ENCODE measurements around the gene VHLL.
"Not testable (repeated sequence)": the region's sequence is repeated elsewhere in the genome, so short reads cannot be mapped to it uniquely, and the experiment has no call there.

VHLL gene

DNA sequence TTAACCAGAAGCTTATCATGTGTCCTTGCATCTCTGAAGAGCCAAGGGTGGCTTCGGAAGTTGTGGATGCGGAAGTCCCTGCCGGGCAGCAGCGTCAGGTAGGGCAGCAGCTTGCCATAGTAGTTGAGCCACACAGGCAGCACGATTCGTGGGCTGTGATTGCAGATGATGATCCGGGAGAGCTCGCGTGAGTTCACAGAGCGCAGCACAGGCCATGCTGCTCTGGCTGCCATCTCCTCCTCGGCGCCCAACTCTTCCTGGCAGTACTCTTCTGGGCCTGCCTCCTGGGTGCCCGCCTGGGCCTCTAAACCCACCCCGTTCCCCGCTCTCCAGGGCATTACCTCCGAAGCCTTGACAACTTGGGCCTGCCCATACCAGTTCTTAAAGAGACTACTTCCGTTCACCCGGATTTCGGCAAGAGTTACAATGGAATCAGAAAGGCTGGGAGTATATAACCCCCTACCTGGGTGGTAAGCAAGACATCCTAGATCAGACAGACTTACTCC, at the start of gene VHLL:
Gene VHLL (minus strand): TSS at position 456 of the 506 bp plus-strand sequence. CDS start 118 bp downstream, at position 338.
- no peak for DNase-seq

DNA sequence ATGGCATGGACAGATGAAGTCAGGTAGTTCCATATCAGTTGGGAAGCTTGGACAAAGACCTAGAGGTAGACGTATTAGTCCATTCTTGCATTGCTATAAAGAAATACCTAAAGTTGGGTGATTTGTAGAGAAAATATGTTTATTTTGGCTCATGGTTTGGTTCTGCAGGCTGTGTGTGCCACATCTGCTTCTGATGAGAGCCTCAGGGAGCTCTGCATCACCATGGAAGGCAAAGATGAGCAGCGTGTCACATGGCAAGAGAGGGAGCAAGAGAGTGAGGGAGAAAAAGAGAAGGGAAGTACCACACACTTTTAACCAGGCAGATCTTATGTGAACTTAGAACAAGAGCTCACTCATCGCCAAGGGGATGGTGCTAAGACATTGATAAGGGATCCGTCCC, 48.2 kb upstream of the VHLL start:
- DNase-seq, result no peak

DNA sequence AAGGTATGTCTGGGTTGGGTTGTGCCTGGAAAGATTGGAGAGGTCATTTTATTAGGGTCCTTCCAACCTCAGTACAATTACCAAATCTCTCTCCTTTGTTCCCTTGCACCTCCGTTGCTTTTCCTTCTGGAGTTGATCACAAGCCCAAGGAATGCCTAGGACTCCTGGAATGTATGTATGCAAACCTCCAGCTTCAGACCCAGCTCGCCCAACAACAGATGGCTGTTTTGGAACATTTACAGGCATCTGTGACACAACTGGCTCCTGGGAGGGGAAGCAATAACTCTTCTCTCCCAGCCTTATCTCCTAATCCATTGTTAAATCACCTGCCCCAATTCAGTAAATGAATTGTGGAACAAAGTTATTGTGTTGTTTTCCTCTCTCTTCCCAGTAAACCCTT, 47.5 kb upstream of the VHLL start:
- no peak for DNase-seq

DNA sequence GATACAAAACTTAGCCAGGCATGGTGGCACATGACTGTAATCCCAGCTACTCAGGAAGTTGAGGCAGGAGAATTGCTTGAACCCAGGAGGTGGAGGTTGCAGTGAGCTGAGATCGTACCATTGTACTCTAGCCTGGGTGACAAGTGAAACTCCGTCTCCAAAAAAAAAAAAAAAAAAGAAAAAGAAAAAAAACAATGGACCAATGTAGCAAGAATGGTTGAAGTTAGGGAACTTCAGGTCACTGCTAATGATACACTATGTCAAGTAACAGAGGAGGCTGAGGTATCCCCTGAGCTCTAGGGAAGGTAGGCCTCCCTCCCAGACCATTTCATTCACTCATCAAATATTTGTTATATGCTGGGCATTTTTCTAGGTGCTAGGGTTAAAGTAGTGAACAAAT, 46.9 kb upstream of the VHLL start:
- DNase-seq, result not testable (repeated sequence)

DNA sequence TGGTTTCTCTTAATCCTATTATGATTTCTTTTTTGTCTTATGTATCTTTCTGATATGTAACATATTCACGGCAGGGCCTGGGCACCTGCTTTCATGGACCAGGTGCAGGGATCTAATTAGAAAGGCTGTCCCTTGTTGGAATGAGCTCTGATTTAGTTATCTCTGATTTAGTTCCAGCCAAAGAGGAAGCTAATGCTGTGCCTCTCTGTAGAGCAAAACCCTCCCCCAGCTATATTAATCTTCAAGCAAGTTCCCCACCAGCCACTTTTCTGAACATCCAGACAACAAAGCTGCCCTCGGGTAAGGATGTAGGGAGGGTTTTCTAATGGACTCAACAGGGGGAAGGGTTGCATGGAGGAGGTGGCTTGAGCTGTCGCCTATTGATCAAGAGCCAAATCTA, 45.3 kb upstream of the VHLL start:
- DNase-seq, result no peak

DNA sequence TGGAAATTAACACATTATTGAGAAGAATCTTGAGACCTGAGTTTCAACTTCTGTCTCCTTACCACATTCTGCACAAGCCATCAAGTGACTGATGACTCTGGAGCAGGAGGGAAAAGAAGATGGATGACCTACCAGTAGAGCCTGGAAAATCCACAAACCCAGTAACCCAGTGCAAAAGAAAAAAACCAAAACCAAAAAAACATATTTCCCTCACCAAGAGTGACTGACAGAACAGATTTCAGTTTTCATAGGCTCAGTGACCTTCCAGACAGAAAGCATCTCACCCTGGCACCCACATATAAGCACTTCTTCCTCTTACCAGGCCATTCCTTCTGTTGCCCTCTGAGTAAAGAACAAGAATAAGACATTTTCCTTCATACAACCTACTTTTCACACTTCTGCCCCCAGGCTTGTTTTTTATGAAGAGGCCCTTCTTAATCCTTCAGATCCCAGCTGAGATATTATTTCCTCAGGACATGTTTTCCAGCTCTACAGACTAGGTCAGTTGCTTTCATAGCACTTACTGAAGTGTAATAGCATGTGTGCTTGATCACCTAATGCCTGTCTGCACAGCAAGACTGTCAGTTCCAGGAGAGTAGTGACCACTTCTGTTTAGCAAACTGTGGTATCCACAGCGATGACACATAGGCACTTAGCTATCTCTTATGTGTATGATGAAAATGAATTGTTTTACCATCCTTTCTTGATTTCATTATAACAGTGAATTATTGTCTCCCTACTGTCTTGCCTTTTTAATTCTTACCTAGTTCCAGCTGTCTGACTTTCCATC, 43.3 kb upstream of the VHLL start:
- no peak for DNase-seq

DNA sequence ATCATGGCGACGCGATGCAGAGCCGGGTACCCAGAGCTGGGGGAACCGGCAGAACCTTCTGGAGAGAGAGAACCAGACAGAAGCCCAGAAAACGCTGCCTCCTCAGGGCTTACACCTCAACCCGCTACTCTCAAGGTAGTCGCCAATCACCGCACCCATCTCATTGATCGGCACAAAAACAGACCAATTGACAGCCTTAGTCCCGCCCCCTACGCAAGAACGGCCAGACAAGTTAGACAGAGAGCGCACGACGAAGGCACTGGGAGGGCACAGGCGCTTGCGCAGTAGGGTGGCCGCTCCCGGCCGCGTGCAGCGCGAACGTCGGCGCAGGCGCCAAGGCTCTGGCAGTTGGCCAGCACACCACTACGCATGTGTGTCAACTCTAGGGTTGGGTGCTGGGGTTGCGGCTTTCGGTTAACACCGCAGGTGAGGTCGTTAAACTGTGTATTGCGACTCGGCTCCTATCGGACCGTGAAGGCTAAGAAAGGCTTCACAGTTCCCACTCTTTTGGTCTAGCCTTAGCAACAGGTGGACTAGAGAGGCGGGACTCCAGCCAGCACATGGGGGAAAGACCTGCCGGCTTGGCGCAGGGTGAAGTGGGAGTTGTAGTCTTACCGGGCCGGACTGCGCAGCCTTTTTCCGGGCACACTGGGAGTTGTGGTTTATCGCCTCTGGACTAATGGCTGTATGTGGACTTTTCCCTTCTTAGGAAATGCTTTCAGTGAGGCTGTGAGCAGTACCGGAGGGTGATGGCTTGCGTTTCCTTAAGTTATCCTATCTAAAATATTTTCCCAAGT, 39.3 kb upstream of the VHLL start, which contains the start of the genes CCT3 and TSACC:
Gene CCT3 (minus strand): TSS at position 113 of the 797 bp plus-strand sequence. CDS start 108 bp downstream, at position 5.
Gene TSACC (plus strand): TSS at position 347 of the 797 bp plus-strand sequence. CDS start 1,232 bp downstream, outside the sequence.
- peak; percentile 99 to 100 for DNase-seq

DNA sequence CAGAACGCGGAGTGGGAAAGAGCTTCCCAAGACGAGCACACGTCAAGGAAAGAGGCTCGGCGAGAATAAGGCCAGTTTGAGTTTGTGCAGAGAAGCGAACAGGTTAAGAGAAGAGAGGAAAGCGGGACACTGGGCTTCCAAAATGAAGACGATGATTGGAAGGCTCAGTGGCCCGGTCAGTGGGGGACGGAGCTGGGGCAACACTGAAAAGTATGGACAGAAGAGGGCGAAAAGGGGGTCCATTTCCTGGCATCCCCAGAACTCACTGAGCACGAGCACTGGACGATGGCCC, 38.7 kb upstream of the VHLL start:
- DNase-seq, result no peak

DNA sequence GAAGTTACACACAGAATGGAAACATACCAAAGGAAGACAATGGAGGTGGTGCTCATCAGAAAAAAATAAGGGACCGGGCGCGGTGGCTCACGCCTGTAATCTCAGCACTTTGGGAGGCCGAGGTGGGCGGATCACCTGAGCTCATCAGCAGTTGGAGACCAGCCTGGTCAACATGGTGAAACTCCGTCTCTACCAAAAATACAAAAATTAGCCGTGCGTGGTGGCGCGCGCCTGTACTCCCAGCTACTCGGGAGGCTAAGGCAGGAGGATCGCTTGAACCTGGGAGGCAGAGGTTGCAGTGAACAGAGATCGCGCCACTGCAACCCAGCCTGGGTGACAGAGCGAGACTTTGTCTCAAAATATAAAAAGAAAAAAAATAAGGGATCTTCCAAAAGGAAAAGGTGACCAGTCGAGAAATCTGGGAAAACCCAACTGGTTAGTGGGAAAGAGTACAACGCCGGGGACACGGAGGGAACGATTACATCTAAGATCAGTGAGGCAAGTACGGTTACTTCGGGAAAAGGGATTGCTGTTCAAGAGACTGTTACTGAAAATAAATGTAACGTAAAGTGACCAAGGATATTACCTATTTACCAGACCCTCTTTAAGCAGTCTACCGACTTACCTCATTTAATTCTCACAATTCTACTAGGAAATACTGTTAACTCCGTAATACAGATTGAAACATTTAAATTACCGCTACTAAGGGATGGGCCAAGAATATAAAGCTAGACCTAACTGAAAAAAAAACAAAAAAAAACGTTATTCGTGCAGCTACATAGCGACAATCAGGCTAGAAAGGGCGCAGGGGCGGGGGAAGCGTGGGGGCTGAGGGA, 38.2 kb upstream of the VHLL start:
- DNase-seq, result no peak

DNA sequence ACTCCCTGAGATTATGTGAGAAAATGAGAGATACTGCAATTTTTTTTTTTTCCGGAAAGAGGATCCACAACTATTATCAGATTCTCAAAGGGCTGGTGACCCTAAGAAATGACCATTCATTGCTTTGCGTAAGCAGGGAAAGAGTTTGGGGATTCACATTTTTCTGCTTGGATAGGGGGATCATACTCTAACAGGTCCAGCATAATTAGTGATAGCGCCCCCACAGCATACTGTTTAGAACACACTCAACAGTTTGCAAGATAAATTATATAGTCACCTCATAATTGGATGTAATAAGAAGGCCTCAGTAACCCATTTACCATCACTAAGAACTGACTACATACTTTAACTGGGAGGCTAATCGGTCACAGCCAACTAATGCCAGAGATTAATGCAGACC, 37.1 kb upstream of the VHLL start:
- peak in 1 of 2 donors; percentile 11 for DNase-seq

DNA sequence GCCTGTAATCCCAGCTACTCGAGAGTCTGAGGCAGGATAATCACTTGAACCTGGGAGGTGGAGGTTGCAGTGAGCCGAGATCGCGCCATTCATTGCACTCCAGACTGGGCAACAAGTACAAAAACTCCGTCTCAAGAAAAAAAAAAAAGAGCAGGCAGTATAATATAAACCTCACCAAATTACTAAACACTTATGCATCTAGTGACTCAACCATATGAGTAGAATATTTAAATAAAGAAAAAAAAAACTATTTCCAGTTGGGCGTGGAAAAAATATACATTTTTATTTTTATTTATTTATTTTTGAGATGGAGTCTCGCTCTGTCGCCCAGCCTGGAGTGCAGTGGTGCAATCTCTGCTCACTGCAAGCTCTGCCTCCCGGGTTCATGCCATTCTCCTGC, 24.1 kb upstream of the VHLL start:
- DNase-seq, result not testable (repeated sequence)

DNA sequence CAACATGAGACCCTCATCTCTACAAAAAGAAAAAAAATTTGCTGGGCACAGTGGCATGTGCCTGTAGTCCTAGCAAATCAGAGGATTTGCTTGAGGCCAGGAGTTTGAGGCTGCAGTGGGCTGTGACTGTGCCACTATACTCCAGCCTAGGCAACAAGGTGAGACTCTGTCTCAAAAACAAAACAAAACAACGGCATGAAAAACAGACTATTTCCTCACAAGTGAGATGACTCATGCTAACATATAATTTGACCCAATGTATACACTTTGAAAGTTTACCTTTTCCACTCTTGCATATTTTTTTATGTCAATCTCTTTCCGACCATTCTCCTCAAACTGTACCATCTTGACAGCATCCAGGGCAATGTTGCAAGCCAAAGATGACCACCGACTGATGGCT, 21.5 kb upstream of the VHLL start:
- DNase-seq, result no peak

DNA sequence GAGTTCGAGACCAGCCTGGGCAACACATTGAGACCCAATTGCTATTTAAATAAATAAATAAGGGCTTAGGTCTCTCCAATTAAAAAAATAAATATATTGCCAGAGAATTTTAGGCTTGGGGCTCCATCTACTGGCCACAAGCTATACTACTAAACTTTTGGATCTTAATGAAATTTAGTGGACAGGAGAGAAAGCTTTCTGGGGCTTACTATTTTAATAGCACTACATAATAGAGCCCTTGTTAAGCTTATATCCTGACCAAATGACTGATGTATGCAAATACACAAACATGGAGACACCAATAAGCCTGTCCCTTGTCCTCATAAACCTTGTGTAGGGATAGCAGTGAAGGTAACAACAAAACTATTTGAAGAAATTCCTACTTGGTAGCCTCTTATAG, 20.6 kb upstream of the VHLL start:
- peak in 1 of 2 donors; percentile 50 for DNase-seq

DNA sequence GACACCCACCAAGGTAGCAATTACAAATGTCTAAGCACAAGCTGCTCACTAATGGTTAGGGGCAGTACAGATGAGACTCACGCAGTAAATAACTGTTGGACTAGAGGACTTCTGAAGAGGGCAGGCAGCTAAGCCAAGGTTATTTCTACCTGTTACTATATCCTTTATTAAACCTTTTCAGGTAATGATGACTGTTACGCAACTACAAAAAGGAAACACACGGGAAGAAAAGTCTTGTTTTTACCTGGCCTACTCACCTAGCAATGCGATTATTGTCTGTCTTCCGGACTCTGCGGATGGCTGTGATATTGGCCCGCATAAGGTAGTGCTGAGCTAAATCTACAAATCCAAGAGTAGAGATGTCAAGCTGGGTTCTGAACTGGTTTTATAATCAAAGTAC, 17.8 kb upstream of the VHLL start:
- no peak for DNase-seq

DNA sequence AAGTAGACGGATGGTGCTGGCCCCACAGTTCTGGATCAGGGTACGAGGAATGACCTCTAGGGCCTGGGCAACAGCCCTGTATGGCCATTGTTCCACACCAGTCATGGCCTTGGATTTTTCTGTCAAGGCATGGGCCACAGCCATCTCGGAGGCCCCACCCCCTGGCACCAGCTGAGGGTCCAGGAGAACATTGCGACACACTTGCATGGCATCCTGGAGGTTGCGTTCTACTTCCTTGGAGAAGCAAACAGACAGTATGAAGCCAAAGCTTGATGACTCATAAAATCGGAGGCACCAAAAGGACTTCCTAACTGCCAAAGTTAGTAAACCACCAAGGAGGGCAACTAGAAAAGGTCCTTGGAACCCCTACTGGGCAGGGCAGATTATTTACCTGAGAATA, 11.9 kb upstream of the VHLL start:
- DNase-seq, result no peak

DNA sequence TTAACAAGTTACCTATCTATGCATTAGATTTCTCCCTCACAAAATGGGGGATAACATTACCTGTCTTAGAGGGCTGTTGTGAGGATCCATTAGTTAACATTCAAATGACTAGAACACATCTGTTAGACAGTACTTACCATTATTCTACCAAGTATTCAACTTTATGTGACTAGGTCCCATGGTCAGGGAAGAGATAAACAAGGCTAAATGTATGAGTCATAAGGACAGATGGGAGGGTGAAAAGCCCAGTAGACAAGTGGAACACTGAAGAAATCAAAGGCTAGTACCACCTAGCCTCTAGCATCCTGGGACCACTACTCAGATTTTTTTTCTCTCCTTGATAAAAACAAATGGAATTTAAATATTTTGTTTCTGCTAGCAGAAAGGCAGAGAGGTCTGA, 9.0 kb upstream of the VHLL start:
- DNase-seq, result no peak

DNA sequence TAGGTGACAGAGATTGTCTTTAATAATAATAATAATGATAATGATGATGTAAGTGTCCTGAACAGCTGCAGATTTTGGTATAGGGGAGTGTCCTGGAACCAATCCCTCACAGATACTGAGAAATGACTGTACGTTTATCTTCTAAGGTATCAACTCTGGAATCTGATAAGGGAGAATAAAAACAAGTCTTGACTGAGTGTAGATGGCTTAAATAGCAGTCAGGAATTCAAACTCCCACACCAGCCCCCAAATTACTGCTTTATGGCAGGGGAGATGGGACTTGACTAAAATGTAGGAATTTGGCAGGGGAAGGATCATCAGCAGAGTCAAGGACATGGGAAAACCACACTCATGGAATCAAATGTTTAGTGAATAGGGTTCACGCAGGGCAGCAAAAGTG, 6.1 kb upstream of the VHLL start:
- DNase-seq, result no peak

DNA sequence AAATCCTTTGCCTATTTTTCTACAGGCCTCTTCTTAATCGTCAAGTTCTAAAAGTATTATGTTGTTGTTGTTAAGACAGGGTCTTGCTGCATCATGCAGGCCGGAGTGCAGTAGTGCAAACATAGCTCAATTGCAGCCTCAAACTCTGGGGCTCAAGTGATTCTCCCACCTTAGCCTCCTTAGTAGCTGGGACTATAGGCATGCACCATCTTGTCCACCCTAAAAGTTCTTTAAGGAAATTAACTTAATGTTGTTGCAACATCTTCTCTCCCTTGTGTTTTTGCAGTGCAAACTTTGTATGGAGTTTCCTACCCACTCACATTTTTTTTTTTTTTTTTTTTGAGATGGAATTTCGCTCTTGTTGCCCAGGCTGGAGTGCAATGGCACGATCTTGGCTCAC, 4.1 kb upstream of the VHLL start:
- DNase-seq, result no peak

DNA sequence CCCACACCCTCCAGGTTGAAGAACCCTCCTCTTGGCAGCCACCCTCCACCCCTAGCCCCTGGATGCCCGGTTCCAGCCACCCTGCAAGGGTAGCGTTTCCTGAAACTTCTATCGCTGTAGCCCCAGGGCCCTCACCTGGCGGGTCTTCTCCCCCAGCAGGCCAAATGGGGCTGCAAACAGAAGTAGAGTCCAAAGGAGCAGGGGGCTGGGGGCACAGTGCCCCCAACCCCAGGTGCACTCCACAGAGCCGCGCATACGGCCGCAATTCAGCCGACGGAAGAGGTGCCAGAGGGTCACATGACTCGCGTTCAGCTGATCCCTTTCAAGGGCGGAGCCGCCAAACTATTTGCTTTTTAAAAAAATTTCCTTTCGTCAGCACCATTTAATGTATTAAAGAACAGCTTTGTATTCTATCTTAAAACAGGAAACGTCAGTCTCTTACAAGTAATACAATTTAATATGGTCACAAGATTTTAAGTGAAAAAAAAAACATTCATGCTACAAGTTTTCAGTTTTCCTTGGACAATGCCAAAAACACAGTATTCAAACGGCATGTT, 3.6 kb downstream of the VHLL start, which contains the start of gene GLMP:
Gene GLMP (minus strand): TSS at position 289 of the 557 bp plus-strand sequence. CDS start 34 bp downstream, at position 255.
- DNase-seq, result peak; percentile 23 to 64

DNA sequence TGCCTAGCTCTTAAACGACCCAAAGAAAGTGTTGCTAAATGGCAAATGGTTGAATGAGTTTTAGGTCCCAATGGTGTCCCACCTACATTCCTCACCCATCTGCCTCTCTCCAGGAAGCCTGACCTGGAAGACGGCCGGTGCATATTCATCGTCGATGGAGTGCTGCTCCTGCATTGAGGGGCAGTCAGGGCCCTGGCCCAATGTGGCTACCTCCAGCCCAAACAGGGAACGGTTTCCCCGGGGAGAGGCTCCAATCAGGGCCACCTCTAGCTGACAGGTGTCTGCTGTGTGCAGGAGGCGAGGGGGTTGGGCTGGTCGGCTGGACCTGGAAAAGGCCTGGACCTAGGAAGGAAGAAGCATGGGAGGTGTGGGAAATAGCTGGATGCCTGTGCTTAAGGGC, 5.2 kb downstream of the VHLL start:
- no peak for DNase-seq

DNA sequence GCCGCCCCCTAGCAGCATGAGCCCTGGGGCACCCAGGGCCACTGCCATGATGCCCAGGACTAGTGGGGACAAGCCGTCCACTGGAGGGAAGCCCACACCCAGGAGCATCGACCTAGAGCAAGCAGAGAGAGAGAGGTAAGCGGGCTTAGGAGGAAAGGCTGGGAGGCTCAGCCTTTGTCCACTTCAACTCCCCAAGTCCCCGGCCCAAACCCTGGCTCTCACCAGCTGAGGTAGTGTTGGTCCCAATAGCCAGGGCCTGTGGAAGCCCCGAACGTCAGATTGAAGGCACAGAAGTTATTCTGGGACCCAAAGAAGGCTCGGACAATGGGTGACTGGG, 6.0 kb downstream of the VHLL start:
- DNase-seq, result no peak

DNA sequence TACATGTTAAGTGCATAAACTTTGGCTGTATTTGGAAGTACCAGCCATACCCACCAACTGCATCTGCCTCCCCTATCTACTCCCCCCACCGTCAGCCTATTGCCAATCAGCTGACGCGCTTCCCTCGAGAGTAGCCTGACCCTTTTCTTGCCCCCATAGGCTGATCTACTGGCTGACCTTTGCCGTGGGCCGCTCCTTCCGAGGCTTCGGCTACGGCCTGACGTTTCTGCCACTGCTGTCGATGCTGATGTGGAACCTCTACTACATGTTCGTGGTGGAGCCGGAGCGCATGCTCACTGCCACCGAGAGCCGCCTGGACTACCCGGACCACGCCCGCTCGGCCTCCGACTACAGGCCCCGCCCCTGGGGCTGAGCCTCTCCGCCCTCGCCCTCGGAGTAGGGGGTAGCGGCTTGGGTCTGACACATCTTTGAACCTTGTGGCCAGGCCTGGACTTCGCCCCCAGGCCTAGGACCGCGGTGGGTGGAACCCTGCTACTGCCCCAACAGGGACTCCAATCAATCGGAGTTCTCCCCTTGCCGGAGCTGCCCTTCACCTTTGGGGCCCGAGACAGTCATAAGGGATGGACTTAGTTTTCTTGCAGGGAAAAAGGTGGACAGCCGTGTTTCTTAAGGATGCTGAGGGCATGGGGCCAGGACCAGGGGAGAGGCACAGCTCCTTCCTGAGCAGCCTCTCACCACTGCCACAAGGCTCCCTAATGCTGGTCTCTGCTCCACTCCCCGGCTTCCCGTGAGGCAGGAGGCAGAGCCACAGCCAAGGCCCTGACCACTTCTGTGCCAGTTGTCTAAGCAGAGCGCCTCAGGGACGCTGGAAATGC, 7.7 kb downstream of the VHLL start:
- DNase-seq, result peak; percentile 35 to 64
